PC-3 (cell line): ENCODE results near the gene SFT2D1.

Experiments
- EZH2 ChIP-seq: fragments of 300-600 bp; sonication (generic); IDR thresholded peaks from one replicate; pipeline ENCODE4 v1.6.1; 2017; ENCODE audit warnings: antibody characterized with exemption, mild to moderate bottlenecking, low read length; ENCODE audit not compliant: unreplicated experiment
- EZH2phosphoT487 ChIP-seq: fragments of 300-600 bp; sonication (generic); IDR thresholded peaks from 2 replicates; pipeline ENCODE4 v1.6.1; 2018; ENCODE audit warnings: mild to moderate bottlenecking, antibody characterized with exemption, low read length, borderline replicate concordance
- TF ChIP-seq, protein P1 (sequence below): fragments of 300-600 bp; sonication (generic); conservative IDR thresholded peaks from 2 replicates; pipeline ENCODE4 v1.5.1; 2017; ENCODE audit warnings: antibody characterized with exemption, low read depth, mild to moderate bottlenecking, low read length

DNA sequence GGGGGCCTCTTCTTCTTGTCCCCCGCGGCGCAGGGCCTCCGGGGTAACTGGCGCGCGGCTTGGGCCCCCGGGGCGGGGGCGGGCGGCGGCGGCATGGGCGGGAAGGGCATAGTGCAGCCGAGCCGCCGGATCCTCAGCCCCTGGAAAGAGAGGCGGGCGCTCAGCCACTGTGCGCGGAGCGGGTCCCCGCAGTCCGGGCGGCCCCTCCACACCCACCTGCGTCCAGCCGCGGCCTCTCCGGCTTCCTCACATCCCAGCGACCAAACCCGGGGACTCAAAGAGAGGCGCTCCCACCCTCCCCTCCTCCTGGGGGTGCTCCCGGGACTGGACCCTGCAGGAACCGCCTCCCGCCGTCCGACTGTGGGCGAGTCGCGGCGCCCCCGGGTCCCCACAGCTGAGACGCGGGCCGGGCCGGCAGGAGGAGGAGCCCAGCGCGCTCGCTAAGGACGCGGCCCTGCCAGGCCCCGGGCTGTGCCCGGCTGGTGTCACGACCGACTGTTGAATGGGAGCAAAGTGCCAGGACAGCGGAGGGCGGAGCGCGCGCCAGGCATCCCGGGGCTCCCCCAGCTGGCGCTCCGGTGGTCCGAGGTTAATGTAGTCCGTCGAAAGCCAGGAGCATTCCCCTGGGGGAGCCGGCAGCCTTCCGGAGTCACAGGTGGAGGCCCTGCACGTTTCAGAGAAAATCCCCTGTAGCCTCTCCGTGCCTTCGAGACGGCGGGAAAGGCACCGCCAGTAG lies 34.1 kb downstream of the SFT2D1 start, which contains the start of gene PRR18:
- TF ChIP-seq, protein P1, sequence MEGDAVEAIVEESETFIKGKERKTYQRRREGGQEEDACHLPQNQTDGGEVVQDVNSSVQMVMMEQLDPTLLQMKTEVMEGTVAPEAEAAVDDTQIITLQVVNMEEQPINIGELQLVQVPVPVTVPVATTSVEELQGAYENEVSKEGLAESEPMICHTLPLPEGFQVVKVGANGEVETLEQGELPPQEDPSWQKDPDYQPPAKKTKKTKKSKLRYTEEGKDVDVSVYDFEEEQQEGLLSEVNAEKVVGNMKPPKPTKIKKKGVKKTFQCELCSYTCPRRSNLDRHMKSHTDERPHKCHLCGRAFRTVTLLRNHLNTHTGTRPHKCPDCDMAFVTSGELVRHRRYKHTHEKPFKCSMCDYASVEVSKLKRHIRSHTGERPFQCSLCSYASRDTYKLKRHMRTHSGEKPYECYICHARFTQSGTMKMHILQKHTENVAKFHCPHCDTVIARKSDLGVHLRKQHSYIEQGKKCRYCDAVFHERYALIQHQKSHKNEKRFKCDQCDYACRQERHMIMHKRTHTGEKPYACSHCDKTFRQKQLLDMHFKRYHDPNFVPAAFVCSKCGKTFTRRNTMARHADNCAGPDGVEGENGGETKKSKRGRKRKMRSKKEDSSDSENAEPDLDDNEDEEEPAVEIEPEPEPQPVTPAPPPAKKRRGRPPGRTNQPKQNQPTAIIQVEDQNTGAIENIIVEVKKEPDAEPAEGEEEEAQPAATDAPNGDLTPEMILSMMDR = no peak
- no peak for TF ChIP-seq EZH2phosphoT487
- no peak for TF ChIP-seq EZH2
